GM12865 (cell line): ENCODE data around the gene METAP2.

Experiments
- DNase-seq: peaks from one replicate; pipeline ENCODE4 v3.0.0; 2010; ENCODE audit warnings: low read depth
- H3K4me3 ChIP-seq: 2 replicates; pipeline ENCODE4 v1.5.1; 2011; ENCODE audit warnings: mild to moderate bottlenecking, low read depth, low read length, control low read depth
- CTCF ChIP-seq: IDR thresholded peaks from 2 replicates; pipeline ENCODE4 v1.5.1; 2011; ENCODE audit warnings: low read length, control low read depth, low read depth, inconsistent platforms; ENCODE audit not compliant: insufficient read depth; ENCODE audit errors: missing control alignments

The METAP2 gene

GRCh38 chr12:95548539-95549391 is 74.8 kb downstream of the METAP2 start:
- no peak for DNase-seq
- no peak for TF ChIP-seq CTCF
- H3K4me3 ChIP-seq, result peak overlapping the region; percentile 20; the same call in 1 of the 2 replicates

GRCh38 chr12:95549392-95550084 is 75.6 kb downstream of the METAP2 start:
- no peak for DNase-seq
- H3K4me3 ChIP-seq, result no peak overlapping the region
- TF ChIP-seq CTCF, result no peak

- no peak for TF ChIP-seq CTCF
- H3K4me3 ChIP-seq, result no peak within 1 kb of the TSS
- DNase-seq, result no peak
Measured at GRCh38 chr12:95551305-95551704, 77.4 kb downstream of the METAP2 start, which contains the start of gene USP44. Gene USP44, minus strand, starts transcription at chr12:95551476. Its CDS starts 17,220 bp downstream, at chr12:95534256.

GRCh38 chr12:95551913-95552516 is 78.1 kb downstream of the METAP2 start:
- no peak overlapping the region for H3K4me3 ChIP-seq
- no peak for DNase-seq
- TF ChIP-seq CTCF, result no peak

GRCh38 chr12:95553197-95553943 is 79.4 kb downstream of the METAP2 start:
- no peak for TF ChIP-seq CTCF
- no peak overlapping the region for H3K4me3 ChIP-seq
- no peak for DNase-seq

GRCh38 chr12:95554532-95555071 is 80.7 kb downstream of the METAP2 start:
- no peak for TF ChIP-seq CTCF
- DNase-seq, result no peak
- H3K4me3 ChIP-seq, result no peak overlapping the region
